GM10266 (cell line): Measurements from ENCODE around the gene EVA1A.

Experiments
- DNase-seq: peaks from one replicate; pipeline ENCODE4 v3.0.0; 2012; ENCODE audit errors: extremely low spot score
- CTCF ChIP-seq: IDR thresholded peaks from 2 replicates; pipeline ENCODE4 v1.5.1; 2012; ENCODE audit warnings: mild to moderate bottlenecking, low read depth; ENCODE audit not compliant: control insufficient read depth, insufficient read depth; ENCODE audit errors: missing control alignments

Gene EVA1A

GRCh38 chr2:75562513-75562864 lies 1.8 kb upstream of the EVA1A start:
- no peak for DNase-seq
- no peak for TF ChIP-seq CTCF

- DNase-seq = no peak
- no peak for TF ChIP-seq CTCF
Observed at GRCh38 chr2:75561566-75562512, 1.1 kb upstream of the EVA1A start.

GRCh38 chr2:75560022-75560767 lies 544 bp downstream of the EVA1A start:
- no peak for DNase-seq
- TF ChIP-seq CTCF = no peak

GRCh38 chr2:75559680-75560021 lies 1.1 kb downstream of the EVA1A start:
- DNase-seq = no peak
- no peak for TF ChIP-seq CTCF

GRCh38 chr2:75558786-75559679 lies 1.7 kb downstream of the EVA1A start:
- TF ChIP-seq CTCF = no peak
- DNase-seq = no peak

- no peak for DNase-seq
- no peak for TF ChIP-seq CTCF
Observed at GRCh38 chr2:75558136-75558535, 2.6 kb downstream of the EVA1A start.
